ENCODE results near the gene CD151. TPM values are rescaled to one million over a fixed set of nuclear protein-coding genes. Genes with fewer than 3 reads are reported as not detected.

Gene CD151
- total RNA-seq, 2 experiments from 2014 or later, result 28.0 to 28.6 TPM

DNA sequence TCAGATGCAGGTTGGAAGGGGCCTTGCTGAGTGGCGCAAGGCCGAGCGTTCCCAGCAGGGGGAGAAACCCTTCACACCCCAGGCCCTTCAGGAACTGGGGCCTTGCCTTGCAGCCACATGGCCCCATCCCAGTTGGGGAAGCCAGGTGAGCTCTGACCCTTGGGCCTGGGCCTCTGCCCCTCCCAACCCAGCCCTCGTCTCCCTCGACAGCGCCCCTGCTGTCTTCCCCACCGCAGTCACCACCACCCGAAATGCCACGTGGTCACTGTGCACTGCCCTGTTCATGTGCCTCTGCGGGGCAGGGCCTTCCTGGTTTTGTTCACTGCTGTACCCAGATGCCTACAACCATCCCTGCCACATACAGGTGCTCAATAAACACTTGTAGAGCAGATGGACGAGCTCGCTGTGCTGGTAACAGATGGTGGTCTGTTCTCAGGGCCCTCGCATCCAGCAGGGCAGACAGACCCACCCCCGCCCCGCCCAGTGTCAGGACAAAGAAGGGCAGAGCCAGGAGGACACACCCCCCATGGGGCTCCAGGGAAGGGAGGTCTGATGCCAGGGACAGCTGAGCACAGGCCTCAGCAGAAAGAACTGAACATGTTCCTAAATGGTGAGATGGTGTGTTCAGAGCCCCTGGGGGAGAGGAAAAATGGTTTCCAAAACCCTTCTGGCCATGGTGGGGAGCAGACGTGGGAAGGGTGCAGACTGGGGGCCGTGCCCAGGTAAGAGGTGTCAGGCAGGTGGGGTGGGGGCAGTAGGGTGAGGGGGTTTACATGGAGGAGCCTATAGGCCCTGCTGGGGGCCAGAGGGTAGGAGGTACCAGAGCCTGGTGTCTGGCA is 5.9 kb downstream of the CD151 start:
- Mint-ChIP-seq H3K9me3 (no peaks in the 10 kb centered on the region), H3K4me3 (no peak overlapping the region), H3K27me3 (no peaks in the 10 kb centered on the region), H3K4me1 (peaks cover 29% of the 10 kb centered on the region), H3K36me3 (ENCODE audit: low read depth) (peaks cover 17% of the 10 kb centered on the region), H3K27ac (no peak overlapping the region)
- ChIA-PET POLR2A (interaction anchor here (5.2 kb wide), 1 partner anchor 10 kb away, joined by 45 read pairs; the partner anchor contains the start of gene CRACR2B), CTCF (interaction anchor here (0.6 kb wide), 1 partner anchor 150 kb away, joined by 4 read pairs; no protein-coding TSS in a partner anchor)
- DNase-seq, result no peak

DNA sequence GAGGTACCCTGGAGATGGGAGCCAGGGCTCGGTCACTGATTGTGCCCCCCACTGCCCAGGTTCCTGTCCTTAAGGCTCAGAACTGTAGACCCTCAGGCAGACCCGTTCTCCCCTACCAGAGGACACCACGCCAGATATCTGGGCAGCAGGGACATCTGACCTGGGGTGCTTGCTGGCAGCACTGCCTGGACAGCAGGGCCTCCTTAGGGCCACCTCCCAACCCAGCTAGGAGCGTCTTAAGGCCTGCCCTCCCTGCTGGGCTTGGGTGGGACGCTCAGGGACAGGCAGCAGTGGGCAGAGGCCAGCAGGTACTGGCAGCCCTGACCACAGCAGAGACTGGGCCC is 6.5 kb downstream of the CD151 start:
- Mint-ChIP-seq H3K27me3 (no peaks in the 10 kb centered on the region), H3K9me3 (no peaks in the 10 kb centered on the region), H3K4me3 (no peak overlapping the region), H3K4me1 (peaks cover 27% of the 10 kb centered on the region), H3K36me3 (ENCODE audit: low read depth) (peaks cover 17% of the 10 kb centered on the region), H3K27ac (no peak overlapping the region)
- ChIA-PET POLR2A (interaction anchor here (4.6 to 5.2 kb wide), 2 partner anchors 10 to 19 kb away, joined by 32 to 45 read pairs; partner anchors contain the start of genes CRACR2B and PNPLA2), CTCF (no interaction called here)
- no peak for DNase-seq

DNA sequence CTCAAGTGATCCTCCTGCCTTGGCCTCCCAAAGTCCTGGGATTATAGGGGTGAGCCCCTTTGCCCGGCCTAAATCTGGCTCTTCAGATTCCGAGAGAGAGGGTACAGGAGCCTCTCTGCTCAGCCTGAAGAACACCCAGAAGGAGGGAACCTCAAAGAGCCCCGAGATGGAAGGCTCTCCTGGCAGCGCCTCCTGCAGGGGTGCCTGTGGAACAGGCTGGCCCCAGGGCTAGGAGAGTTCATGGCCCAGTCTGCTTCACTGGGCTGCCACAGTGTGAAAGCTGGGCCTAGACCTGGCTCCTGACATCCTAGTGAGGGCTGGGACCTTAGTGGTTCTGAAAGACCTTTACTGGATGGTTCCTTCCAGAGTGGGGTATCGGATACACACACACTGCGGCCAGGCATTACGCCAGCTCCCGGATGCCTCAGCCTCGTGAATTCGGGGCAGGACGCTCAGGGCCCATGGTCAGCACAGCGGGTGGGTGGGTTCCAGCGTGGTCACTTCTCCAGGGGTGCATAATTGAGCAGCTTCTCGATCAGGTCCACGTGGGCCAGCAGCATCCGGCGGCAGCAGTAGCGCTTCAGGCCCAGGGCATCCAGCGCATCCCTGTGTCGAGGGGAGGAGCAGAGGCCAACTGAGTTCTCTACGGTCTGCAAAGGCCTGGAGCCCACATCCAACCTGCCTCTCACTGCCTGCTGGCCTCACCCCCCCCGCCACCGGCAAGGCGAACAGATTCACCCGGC is 7.3 kb downstream of the CD151 start:
- POLR2A ChIA-PET, result interaction anchor here (1.2 to 5.2 kb wide), 5 partner anchors 11 to 31 kb away, joined by 4 to 45 read pairs (median 24); partner anchors contain the start of genes CRACR2B, PNPLA2 and RPLP2
- no peaks in the 10 kb centered on the region for H3K9me3 Mint-ChIP-seq

DNA sequence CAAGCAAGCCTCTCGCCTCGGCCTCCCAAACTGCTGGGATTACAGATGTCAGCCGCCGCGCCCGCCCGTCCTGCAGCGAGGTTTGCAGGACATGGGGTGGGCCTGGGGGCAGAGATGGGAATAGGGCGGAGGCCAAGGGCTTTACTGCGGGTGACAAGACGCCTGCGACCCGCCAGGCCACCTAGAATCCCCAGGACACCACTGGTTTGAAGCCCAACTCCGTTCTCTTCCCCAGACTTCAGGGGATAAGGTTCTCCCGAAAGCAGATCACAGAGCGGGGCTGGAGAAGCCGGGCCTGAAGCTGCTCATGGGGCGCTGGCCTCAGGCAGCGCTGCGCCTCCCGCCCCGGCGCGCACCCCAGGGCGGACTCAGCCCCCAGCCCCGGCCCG is 9.2 kb downstream of the CD151 start:
- H3K9me3 Mint-ChIP-seq, result no peaks in the 10 kb centered on the region

More for the DNA sequence above, 7.3 kb downstream of the CD151 start:
- CTCF ChIA-PET, result no interaction called here
- H3K36me3 Mint-ChIP-seq (ENCODE audit: low read depth), result peaks cover 17% of the 10 kb centered on the region
- DNase-seq, result no peak
- peak overlapping the region; percentile 83 for H3K4me3 Mint-ChIP-seq
- no peaks in the 10 kb centered on the region for H3K27me3 Mint-ChIP-seq
- H3K27ac Mint-ChIP-seq, result no peak overlapping the region
- H3K4me1 Mint-ChIP-seq, result peaks cover 26% of the 10 kb centered on the region

DNA sequence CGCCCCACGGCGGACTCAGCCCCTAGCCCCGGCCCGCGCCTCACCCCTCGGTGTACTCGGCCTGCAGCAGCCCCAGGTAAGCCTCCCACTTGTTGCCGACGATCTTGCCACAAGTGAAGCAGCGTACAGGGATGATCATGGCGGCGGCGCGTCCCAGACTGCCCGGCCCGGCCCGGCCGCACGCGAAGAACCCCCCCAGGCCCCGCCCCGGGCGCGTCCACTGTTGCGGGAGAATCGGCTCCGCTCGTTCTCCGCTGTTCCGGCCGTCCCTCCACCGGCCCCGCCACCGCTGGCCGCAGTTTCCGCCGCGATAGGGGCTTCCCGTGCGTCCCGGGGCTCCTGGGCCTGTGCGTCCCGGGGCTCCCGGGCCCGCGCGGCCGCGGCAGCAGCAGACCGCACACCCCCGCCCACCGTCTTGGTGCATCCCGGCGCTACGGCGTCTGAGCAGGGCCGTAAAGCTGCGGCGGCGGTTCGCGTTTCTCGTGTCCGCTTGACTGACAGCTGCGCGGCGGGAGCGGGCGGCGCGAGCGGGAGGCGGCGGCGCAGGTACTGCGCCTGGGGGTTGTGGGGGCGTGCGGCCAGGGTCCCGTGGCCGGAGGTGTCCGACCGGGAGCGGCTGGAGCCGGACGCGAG is 9.7 kb downstream of the CD151 start, which contains the start of the genes POLR2L and TSPAN4:
POLR2L (minus strand) TSS at position 160 of the 633 bp plus-strand sequence; CDS start at position 139, 21 bp downstream.
TSPAN4 (plus strand) TSS at position 483 of the 633 bp plus-strand sequence. CDS start 7,453 bp downstream, outside the sequence.
- Mint-ChIP-seq H3K4me3 (peak within 1 kb of the TSS; percentile 83), H3K27me3 (no peaks in the 10 kb centered on the region), H3K4me1 (peaks cover 24% of the 10 kb centered on the region), H3K36me3 (ENCODE audit: low read depth) (peaks cover 16% of the 10 kb centered on the region), H3K27ac (peak within 1 kb of the TSS; percentile 76), H3K9me3 (no peaks in the 10 kb centered on the region)
- peak; percentile 88 for DNase-seq
- CTCF ChIA-PET, result interaction anchor here (1.2 to 1.4 kb wide), 3 partner anchors 12 to 86 kb away, joined by 3 to 4 read pairs (median 3); no protein-coding TSS in a partner anchor
- POLR2A ChIA-PET, result interaction anchor here (0.6 to 5.2 kb wide), 16 partner anchors 9 to 274 kb away, joined by 3 to 45 read pairs (median 4); partner anchors contain the start of genes CD151, CRACR2B, GATD1 and PNPLA2

More for the DNA sequence above, 9.2 kb downstream of the CD151 start:
- Mint-ChIP-seq H3K27me3 (no peaks in the 10 kb centered on the region), H3K4me1 (peaks cover 26% of the 10 kb centered on the region), H3K4me3 (peak overlapping the region; percentile 83), H3K27ac (peak overlapping the region; percentile 76), H3K36me3 (ENCODE audit: low read depth) (peaks cover 17% of the 10 kb centered on the region)
- no peak for DNase-seq
- ChIA-PET CTCF (interaction anchor here (1.1 kb wide), 1 partner anchor 36 kb away, joined by 3 read pairs; no protein-coding TSS in a partner anchor), POLR2A (interaction anchor here (0.6 to 5.2 kb wide), 9 partner anchors 9 to 65 kb away, joined by 3 to 45 read pairs (median 5); partner anchors contain the start of genes CD151, CRACR2B, GATD1 and PNPLA2)

DNA sequence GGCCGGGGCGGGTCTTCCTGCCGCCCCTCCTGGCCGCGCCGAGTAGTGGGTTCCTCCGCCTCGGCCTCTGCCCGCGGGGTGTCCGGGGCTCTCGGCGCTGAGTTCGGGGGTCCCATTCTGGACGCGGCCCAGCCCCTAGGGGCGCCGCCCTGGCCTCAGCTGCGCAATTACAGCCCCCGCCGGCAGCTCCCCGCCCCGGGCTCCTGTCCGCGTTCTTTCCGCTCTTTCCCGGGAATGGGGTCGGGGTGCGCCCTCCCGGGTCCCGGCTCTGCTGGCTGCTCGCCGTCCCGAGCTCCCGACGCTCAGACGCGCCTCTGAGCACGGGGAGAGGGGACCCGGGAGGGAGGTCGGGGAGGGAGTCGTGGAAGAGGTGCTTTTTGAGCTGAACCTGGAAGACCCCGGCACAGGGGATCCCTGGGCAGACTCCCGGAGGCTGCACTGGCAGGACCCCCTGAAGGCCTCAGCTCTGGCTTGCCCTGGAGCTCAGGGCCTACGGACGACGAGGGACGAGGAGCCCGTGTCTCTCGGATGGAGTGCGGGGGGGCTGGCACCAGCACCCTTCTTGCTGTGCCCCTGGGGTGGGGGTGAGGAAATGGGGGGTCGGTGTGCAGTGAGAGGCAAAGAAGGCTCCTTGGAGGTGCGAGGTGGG is 10.5 kb downstream of the CD151 start:
- Mint-ChIP-seq H3K4me3 (peak overlapping the region; percentile 61), H3K27me3 (no peaks in the 10 kb centered on the region), H3K9me3 (no peaks in the 10 kb centered on the region), H3K36me3 (ENCODE audit: low read depth) (peaks cover 13% of the 10 kb centered on the region), H3K27ac (no peak overlapping the region), H3K4me1 (peaks cover 24% of the 10 kb centered on the region)
- ChIA-PET CTCF (interaction anchor here (1.2 to 1.4 kb wide), 3 partner anchors 12 to 86 kb away, joined by 3 to 4 read pairs (median 3); no protein-coding TSS in a partner anchor), POLR2A (interaction anchor here (0.6 to 5.2 kb wide), 15 partner anchors 8 to 275 kb away, joined by 3 to 45 read pairs (median 4); partner anchors contain the start of genes CD151, CRACR2B, GATD1 and PNPLA2)
- DNase-seq, result no peak

DNA sequence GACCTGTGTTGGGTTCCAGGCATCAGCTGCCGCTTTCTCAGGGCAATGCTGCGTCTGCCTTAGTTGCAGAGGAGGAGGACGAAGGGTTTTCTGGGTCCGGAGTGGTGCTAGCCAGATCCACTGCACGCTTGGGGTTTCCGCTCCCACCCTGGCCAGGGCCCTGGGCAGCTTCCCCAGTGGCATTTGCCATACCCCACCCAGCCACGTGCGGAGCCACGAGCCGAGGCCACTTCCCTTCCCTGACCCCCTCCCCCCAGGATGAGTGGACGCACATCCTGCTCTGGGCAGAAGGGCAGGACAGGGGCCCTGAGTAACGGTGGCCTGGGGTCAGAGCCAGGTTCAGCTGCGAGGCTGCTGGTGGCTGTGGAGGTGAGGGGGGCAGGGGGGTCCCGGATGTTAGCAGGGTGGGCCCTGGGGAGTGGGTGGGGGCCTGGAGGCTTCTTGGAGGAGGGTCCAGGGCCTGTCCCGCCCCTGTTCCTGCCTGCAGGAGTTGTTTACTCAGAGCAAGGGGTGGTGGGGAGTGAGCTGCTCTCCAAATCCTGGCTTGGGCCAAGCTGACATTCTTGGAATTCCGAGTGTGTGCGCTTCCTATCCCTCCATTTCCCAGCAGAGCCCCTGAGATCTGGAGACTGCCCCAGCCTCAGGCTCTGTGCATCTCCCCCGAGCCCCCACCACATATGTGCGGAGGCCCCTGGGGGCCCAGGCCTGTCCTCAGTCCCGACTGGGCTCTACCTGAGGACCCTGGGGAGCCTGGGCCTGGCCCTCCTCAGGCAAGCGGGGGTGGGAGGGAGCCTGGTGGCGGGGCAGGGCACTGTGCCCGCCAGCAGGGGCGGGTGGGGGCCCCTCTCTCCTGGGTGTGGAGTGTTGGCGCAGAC is 11.3 kb downstream of the CD151 start:
- no peak overlapping the region for H3K27ac Mint-ChIP-seq
- H3K36me3 Mint-ChIP-seq (ENCODE audit: low read depth), result peaks cover 7% of the 10 kb centered on the region
- CTCF ChIA-PET, result interaction anchor here (1.2 to 1.4 kb wide), 3 partner anchors 13 to 85 kb away, joined by 3 to 4 read pairs (median 3); no protein-coding TSS in a partner anchor
- POLR2A ChIA-PET, result interaction anchor here (1.1 to 5.2 kb wide), 6 partner anchors 11 to 268 kb away, joined by 3 to 45 read pairs (median 24); partner anchors contain the start of genes CD151, CRACR2B, PNPLA2 and RPLP2
- peaks cover 30% of the 10 kb centered on the region for H3K4me1 Mint-ChIP-seq
- DNase-seq, result no peak
- H3K4me3 Mint-ChIP-seq, result peak overlapping the region; percentile 61
- no peaks in the 10 kb centered on the region for H3K9me3 Mint-ChIP-seq
- peaks cover 5% of the 10 kb centered on the region for H3K27me3 Mint-ChIP-seq

DNA sequence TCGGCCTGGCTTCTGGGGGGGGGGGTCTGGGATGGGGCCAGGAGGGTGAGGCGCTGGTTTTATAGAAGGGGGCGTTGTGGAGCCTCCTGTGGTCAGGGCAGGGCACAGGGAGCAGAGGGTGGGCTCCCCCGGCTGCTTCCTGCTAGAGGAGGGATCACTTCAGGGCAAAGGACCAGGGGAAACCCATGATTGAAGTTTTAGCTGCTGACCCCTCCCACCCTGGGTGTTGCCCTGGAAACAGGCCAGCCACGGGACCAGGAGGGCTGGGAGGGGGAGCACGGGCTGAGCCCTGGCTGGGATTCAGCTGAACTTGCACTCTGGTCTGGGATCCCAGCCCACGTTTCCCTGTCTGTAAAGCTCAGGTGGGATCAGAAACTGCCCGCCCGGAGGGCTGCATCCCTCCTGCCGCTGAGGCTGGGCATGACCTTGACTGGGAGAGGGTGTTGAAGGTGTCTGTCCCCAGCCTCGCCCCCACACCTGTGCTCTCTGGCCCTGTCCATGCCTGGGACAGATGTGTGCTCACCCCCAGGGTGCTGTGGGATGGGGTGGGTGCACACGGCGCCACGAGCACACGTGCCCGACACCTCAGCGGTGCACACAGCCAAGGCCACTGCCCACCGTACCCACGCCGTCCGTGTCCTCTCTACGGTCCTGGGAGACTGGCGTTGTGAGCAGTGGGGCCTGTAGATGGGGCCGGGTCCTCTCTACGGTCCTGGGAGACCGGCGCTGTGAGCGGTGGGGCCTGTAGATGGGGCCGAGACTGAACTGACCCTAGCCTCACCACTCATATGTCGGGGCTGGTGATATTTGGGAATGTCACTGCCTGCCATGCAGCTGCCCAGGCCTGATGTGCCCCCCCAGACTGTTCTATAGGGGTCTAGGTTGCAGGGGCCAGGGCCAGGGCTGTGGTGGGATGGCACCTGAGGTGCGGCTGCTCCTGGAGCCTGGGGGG is 12.2 kb downstream of the CD151 start:
- Mint-ChIP-seq H3K4me1 (peaks cover 30% of the 10 kb centered on the region), H3K9me3 (no peaks in the 10 kb centered on the region), H3K27ac (no peak overlapping the region), H3K36me3 (ENCODE audit: low read depth) (peaks cover 5% of the 10 kb centered on the region), H3K27me3 (peaks cover 8% of the 10 kb centered on the region), H3K4me3 (no peak overlapping the region)
- DNase-seq, result no peak
- CTCF ChIA-PET, result no interaction called here
- POLR2A ChIA-PET, result no interaction called here

DNA sequence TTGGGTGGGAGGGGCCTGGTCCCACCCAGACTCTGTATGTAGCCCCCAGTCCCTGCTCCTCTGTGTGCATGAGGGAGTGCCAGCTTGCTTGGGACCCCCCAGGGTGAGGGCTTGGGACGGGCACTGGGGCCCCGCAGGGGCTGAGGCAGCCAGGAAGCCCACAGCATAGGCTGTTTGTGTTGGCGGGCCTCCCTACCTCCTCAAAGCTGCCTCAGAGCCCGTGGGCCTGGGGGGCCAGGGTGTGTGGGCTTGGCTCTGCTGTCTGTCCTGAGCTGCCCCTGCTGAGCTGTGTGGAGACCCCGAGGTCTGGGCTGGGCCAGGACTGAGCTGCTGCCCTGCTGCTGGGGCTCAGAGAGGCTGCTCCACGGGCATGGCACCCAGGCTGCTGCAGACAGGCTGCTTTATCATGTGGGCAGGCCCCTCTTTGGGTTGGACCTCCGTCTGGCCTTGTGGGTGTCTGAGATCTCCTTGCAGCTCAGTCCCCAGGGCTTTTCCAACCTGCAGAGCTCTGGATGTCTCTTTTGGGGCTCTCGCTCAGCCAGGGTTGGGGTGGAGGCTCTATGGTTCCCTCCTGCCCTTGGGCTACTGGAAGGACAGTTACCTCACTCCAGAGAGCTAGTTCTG is 13.2 kb downstream of the CD151 start:
- CTCF ChIA-PET, result no interaction called here

DNA sequence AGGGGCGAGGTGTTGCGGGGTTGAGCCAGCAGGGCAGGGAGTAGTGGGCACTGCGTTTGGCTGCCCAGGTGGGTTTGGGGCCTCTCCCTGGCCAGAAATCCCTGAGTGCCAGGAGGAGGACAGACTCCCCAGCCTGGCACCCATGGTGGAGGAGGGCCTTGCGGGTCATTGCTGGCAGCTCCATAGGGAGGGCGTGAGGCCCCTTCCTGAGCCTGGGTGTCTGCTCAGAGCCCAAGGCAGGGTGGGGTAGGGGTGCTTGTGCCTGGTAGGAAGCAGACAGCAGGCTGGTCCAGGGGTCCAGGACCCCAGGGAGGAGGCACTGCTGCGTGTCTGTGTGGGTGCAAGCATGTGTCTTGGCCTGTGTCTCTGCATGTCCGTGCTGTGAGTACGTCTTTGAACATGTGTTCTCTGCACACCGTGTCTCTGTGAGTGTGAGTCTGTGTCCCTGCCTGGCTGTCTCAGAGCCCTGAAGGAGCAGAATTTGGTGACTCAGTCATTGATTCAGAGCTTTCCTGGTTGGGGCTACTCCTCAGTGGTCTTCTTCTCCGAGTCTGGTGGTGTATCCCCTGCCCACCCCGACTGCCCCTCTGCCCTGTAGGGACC is 13.8 kb downstream of the CD151 start:
- peaks cover 11% of the 10 kb centered on the region for H3K27me3 Mint-ChIP-seq
- H3K4me1 Mint-ChIP-seq, result peaks cover 14% of the 10 kb centered on the region
- ChIA-PET POLR2A (no interaction called here), CTCF (no interaction called here)
- H3K9me3 Mint-ChIP-seq, result no peaks in the 10 kb centered on the region
- H3K4me3 Mint-ChIP-seq, result no peak overlapping the region
- H3K36me3 Mint-ChIP-seq (ENCODE audit: low read depth), result no peaks in the 10 kb centered on the region
- no peak overlapping the region for H3K27ac Mint-ChIP-seq
- no peak for DNase-seq

More for the DNA sequence above, 13.2 kb downstream of the CD151 start:
- Mint-ChIP-seq H3K27ac (no peak overlapping the region), H3K36me3 (ENCODE audit: low read depth) (no peaks in the 10 kb centered on the region), H3K4me3 (no peak overlapping the region), H3K9me3 (no peaks in the 10 kb centered on the region), H3K27me3 (peaks cover 8% of the 10 kb centered on the region), H3K4me1 (peaks cover 20% of the 10 kb centered on the region)
- POLR2A ChIA-PET, result no interaction called here
- DNase-seq, result no peak
